ENCODE results near the gene HNRNPUL2. TPM values are rescaled to one million over a fixed set of nuclear protein-coding genes. Genes with fewer than 3 reads are reported as not detected.

Gene HNRNPUL2
- total RNA-seq, 1 experiment from 2014 or later, result 43.5 TPM

- Mint-ChIP-seq H3K27me3 (ENCODE audit: low read depth) (no peaks in the 10 kb centered on the region), H3K36me3 (ENCODE audit: insufficient read depth in 1 of 3, low read depth in 3 of 3) (peaks cover 23 to 41% (median 29%) of the 10 kb centered on the region in 3 experiments), H3K4me1 (peaks cover 41 to 45% of the 10 kb centered on the region in 2 experiments), H3K27ac (peak overlapping the region in 2 of 3 experiments; percentile 96 to 100; a peak in 2 of 7 replicates), H3K9me3 (no peaks in the 10 kb centered on the region; a peak in 1 of 5 replicates), H3K4me3 (peak overlapping the region; percentile 84 to 91)
- Histone ChIP-seq H3K9ac (ENCODE audit: extremely low read depth, insufficient read length, low read length) (no peak overlapping the region), H3K4me1 (ENCODE audit: insufficient read depth, low read length) (peaks cover 2% of the 10 kb centered on the region; the same call in 1 of the 2 replicates), H3K27ac (ENCODE audit: insufficient read length, low read depth, low read length) (peak overlapping the region; percentile 92), H3T11ph (ENCODE audit: low read length) (no peak overlapping the region), H3K79me2 (ENCODE audit: insufficient read depth, low read length) (no peaks in the 10 kb centered on the region; the same call in 1 of the 2 replicates), H3K23ac (ENCODE audit: insufficient read length, low read depth, low read length) (no peak overlapping the region), H4K8ac (replicated peaks; ENCODE audit: insufficient read length, low read depth, low read length) (no peak overlapping the region), H2BK15ac (ENCODE audit: low read depth, low read length) (no peak overlapping the region), H2BK12ac (ENCODE audit: insufficient read length, low read depth, low read length) (no peak overlapping the region), H4K20me1 (ENCODE audit: control insufficient read depth, insufficient read depth, insufficient read length) (no peaks in the 10 kb centered on the region), H3K14ac (ENCODE audit: insufficient read depth, low read length) (no peak overlapping the region), H2AK5ac (ENCODE audit: insufficient read length, low read length) (peak overlapping the region; percentile 26), H2AFZ (ENCODE audit: low read length) (no peak overlapping the region), H3K4ac (ENCODE audit: low read depth, low read length) (no peak overlapping the region), H3K4me2 (ENCODE audit: insufficient read depth, insufficient read length, low read length) (peak overlapping the region; percentile 99), H2BK20ac (ENCODE audit: low read depth, low read length, poor library complexity, severe bottlenecking) (no peak overlapping the region), H4K91ac (ENCODE audit: insufficient read length, low read depth, low read length) (no peak overlapping the region), H2BK120ac (ENCODE audit: low read depth, low read length, poor library complexity, severe bottlenecking) (no peak overlapping the region), H3K18ac (ENCODE audit: insufficient read length, low read depth, low read length) (no peak overlapping the region), H3K23me2 (ENCODE audit: insufficient read length, low read depth, low read length, poor library complexity, severe bottlenecking) (peaks cover 28% of the 10 kb centered on the region), H3K56ac (ENCODE audit: insufficient read length, low read depth, low read length) (no peak overlapping the region), H4K5ac (ENCODE audit: insufficient read length, low read depth, low read length) (no peak overlapping the region), H3K27me3 (ENCODE audit: insufficient read depth, low read length) (no peaks in the 10 kb centered on the region), H3K9me3 (ENCODE audit: control insufficient read depth, low read depth, low read length) (no peaks in the 10 kb centered on the region), H3K79me1 (ENCODE audit: insufficient read depth, low read depth, low read length, poor library complexity, severe bottlenecking) (no peaks in the 10 kb centered on the region), H2BK5ac (ENCODE audit: insufficient read length, low read length) (no peak overlapping the region)
- DNase-seq, result no peak
- no CpG with 5 or more reads among the region's 5 CpGs for WGBS (ENCODE audit: extremely low coverage, insufficient read length, low lambda C conversion rate)
- no peak for TF ChIP-seq CTCF (conservative IDR thresholded peaks at IDR 0.05)
These were observed 18.9 kb downstream of the HNRNPUL2 start for GRCh38 chr11:62708392-62708791.

All from H9 (cell line).